ENCODE data around the gene KCNH4.

DNA sequence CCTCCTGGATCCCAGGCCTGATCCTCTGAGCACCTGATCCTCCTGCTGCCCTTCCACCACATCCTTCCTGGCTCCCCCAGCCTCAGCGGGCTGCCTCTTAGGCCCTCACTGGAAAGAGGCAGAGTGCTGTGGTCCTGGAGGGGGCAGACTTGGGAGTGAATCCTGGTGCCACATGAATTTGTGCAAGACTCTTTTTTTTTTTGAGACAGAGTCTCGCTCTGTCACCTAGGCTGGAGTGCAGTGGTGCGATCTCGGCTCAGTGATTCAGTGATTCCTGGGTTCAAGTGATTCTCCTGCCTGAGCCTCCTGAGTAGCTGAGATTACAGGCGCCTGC, 10.3 kb upstream of the KCNH4 start:
- no peak for TF ChIP-seq POLR2A (IDR thresholded peaks at IDR 0.05)
- TF ChIP-seq, protein P1, sequence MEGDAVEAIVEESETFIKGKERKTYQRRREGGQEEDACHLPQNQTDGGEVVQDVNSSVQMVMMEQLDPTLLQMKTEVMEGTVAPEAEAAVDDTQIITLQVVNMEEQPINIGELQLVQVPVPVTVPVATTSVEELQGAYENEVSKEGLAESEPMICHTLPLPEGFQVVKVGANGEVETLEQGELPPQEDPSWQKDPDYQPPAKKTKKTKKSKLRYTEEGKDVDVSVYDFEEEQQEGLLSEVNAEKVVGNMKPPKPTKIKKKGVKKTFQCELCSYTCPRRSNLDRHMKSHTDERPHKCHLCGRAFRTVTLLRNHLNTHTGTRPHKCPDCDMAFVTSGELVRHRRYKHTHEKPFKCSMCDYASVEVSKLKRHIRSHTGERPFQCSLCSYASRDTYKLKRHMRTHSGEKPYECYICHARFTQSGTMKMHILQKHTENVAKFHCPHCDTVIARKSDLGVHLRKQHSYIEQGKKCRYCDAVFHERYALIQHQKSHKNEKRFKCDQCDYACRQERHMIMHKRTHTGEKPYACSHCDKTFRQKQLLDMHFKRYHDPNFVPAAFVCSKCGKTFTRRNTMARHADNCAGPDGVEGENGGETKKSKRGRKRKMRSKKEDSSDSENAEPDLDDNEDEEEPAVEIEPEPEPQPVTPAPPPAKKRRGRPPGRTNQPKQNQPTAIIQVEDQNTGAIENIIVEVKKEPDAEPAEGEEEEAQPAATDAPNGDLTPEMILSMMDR (IDR thresholded peaks at IDR 0.05) = no peak
